Measurements from ENCODE around the gene PITRM1.

PITRM1 gene

DNA sequence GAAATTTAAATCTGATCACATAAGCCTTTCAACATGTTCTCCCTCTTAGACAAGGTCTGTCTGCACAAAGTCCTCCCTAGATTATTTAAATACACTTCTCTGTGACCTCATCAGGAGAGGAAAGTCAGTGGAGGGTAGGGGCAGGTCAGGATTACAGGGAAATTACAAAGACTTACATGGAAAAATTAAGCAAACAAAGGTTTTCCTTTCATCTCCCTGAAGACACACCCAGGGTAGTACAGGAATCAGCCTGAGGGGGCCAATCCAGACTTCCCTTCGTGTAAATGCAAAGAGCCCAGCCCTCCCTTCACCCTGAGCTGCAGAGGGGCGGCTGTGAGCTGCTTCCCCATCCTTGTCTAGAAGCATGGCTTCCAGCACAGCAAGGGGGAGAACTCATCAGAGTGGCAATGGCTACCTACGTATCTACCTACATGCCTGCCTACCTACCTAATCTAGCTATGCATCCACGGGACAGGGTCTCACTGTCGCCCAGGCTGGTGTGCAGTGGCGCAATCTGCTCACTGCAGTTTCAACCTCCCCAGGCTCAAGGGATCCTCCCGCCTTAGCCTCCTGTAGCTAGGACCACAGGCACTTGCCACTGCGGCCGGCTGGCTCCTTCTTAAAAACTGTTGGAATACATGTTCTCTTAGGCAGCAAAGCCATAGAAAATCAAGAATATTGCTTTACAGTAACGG lies 33.2 kb downstream of the PITRM1 start:
- no peaks in the 10 kb centered on the region for H3K9me3 ChIP-seq (ENCODE audit: insufficient read depth, low read length, severe bottlenecking)
- H3K9ac ChIP-seq (ENCODE audit: low read depth, low read length) = no peak overlapping the region
- no peak overlapping the region for H3K27ac ChIP-seq (ENCODE audit: low read length)
- no peaks in the 10 kb centered on the region for H3K27me3 ChIP-seq (ENCODE audit: insufficient read depth, low read length, poor library complexity)
- H3K79me2 ChIP-seq (ENCODE audit: insufficient read depth, low read length) = no peaks in the 10 kb centered on the region
- no peak overlapping the region for H2AFZ ChIP-seq (ENCODE audit: low read depth, low read length)
- ATAC-seq (ENCODE audit: insufficient read depth, low read depth) (peak; percentile 34; the same call in 1 of the 3 replicates), DNase-seq (no peak)
- H3K4me1 ChIP-seq (ENCODE audit: insufficient read depth, low read length) = no peaks in the 10 kb centered on the region
- no peak overlapping the region for H3K4me3 ChIP-seq (ENCODE audit: low read depth in 1 of 2, low read length in 2 of 2)
- no peak overlapping the region for H3K4me2 ChIP-seq (ENCODE audit: insufficient read depth, low read length)
- peaks cover 13% of the 10 kb centered on the region; the same call in 1 of the 2 replicates for H4K20me1 ChIP-seq (ENCODE audit: insufficient read depth, low read length)
- H3K36me3 ChIP-seq (ENCODE audit: insufficient read depth, low read length) = peaks cover 96% of the 10 kb centered on the region
- TF ChIP-seq EZH2 (IDR thresholded peaks at IDR 0.05; ENCODE audit: borderline replicate concordance, low read depth, low read length, severe bottlenecking) = no peak
- TF ChIP-seq, protein P1, sequence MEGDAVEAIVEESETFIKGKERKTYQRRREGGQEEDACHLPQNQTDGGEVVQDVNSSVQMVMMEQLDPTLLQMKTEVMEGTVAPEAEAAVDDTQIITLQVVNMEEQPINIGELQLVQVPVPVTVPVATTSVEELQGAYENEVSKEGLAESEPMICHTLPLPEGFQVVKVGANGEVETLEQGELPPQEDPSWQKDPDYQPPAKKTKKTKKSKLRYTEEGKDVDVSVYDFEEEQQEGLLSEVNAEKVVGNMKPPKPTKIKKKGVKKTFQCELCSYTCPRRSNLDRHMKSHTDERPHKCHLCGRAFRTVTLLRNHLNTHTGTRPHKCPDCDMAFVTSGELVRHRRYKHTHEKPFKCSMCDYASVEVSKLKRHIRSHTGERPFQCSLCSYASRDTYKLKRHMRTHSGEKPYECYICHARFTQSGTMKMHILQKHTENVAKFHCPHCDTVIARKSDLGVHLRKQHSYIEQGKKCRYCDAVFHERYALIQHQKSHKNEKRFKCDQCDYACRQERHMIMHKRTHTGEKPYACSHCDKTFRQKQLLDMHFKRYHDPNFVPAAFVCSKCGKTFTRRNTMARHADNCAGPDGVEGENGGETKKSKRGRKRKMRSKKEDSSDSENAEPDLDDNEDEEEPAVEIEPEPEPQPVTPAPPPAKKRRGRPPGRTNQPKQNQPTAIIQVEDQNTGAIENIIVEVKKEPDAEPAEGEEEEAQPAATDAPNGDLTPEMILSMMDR (IDR thresholded peaks at IDR 0.05; ENCODE audit: borderline replicate concordance, extremely low read depth, low read length, poor library complexity, severe bottlenecking) = no peak

DNA sequence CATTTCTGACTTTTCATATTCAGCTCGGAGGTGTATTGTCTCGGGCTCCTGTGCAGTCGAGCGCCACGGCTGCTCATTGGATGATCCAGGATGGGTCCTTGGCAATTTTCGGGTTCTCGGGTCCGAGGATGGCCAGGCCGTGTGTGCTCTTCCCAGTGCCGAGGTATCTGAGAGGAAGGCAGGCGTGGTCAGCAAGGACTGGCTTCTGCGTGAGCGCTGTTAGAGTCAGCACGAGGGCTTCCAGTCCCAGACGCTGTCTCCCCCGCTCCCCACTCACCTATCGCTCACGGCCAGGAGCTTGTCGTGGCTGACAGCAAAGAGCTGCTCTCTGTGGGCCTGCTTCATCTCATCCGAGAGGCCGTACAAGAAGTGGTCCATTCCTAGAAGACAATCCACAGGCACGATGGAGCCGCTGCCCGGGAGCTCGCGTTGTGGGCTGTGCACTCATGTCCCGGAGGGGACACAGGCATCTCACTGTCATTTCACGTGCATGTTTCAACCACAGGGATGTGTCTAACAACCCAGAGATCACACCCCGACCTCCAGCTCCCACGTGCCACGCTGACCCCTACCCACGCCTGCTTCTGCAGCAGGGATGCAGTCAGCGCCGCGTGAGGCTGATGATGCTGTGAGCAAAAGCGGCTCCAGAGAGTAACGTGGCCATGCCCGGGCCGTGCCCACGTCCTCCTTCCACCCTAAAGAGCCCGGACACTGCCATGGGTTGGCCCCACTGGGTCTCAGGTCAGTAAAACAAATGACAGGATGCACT lies 34.4 kb downstream of the PITRM1 start:
- no peak for DNase-seq
- H3K4me3 ChIP-seq (ENCODE audit: low read depth in 1 of 2, low read length in 2 of 2) = no peak overlapping the region
- peaks cover 98% of the 10 kb centered on the region for H3K36me3 ChIP-seq (ENCODE audit: insufficient read depth, low read length)
- H3K27me3 ChIP-seq (ENCODE audit: insufficient read depth, low read length, poor library complexity) = no peaks in the 10 kb centered on the region
- no peak overlapping the region for H3K4me2 ChIP-seq (ENCODE audit: insufficient read depth, low read length)
- 0 out of 3 replicates have a peak, but pooled peaks have one; percentile 17 for ATAC-seq (ENCODE audit: insufficient read depth, low read depth)
- peaks cover 13% of the 10 kb centered on the region; the same call in 1 of the 2 replicates for H4K20me1 ChIP-seq (ENCODE audit: insufficient read depth, low read length)
- no peak overlapping the region for H3K9ac ChIP-seq (ENCODE audit: low read depth, low read length)
- no peak overlapping the region for H2AFZ ChIP-seq (ENCODE audit: low read depth, low read length)
- no peaks in the 10 kb centered on the region for H3K4me1 ChIP-seq (ENCODE audit: insufficient read depth, low read length)
- TF ChIP-seq, protein P1 (IDR thresholded peaks at IDR 0.05; ENCODE audit: borderline replicate concordance, extremely low read depth, low read length, poor library complexity, severe bottlenecking) = no peak
- TF ChIP-seq EZH2 (IDR thresholded peaks at IDR 0.05; ENCODE audit: borderline replicate concordance, low read depth, low read length, severe bottlenecking) = no peak
- no peaks in the 10 kb centered on the region for H3K9me3 ChIP-seq (ENCODE audit: insufficient read depth, low read length, severe bottlenecking)
- H3K27ac ChIP-seq (ENCODE audit: low read length) = no peak overlapping the region
- H3K79me2 ChIP-seq (ENCODE audit: insufficient read depth, low read length) = no peaks in the 10 kb centered on the region

DNA sequence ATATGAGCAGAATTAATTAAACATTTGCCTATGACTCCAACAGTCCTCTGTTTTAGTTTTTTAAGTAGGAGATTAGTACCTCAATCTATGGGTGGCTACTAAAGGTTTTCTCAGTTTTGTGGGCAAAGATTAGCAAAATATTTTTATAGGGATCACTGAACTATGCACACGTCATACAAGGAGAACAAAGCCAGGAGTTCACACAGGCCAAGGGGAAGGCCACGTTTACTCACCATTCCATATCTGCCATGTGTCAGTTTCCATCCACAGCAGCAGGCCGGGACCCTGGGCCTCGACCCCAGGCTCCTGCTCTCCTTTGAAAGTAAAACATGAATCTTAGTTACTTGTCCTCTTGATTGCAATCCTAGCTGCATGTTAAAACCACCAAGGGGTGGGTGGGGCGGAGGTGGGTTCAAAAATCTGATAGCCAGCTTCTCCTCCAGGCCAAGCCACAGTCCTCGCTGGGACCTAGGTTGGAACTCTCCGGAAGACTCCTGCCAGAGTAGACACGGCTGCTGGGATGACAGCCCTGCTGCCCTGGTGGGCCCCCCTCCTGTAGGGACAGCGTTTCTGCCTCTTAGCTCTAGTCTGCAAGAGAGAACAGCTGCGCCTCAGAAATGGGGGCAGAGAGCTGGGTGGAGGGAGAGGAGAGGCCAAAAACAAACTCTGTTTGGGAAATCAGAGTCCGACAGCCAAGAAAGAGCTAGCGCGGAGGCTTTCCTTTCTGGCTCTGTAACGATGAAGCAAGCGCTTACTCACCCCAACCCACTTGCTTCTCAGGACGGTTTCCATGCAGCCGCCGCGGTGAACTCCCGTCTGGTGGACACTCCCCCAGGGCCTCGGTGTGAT lies 35.6 kb downstream of the PITRM1 start:
- no peaks in the 10 kb centered on the region for H3K4me1 ChIP-seq (ENCODE audit: insufficient read depth, low read length)
- H3K79me2 ChIP-seq (ENCODE audit: insufficient read depth, low read length) = no peaks in the 10 kb centered on the region
- H3K27me3 ChIP-seq (ENCODE audit: insufficient read depth, low read length, poor library complexity) = no peaks in the 10 kb centered on the region
- ATAC-seq (ENCODE audit: insufficient read depth, low read depth) (no peak), DNase-seq (no peak)
- H3K4me2 ChIP-seq (ENCODE audit: insufficient read depth, low read length) = no peak overlapping the region
- no peak overlapping the region for H2AFZ ChIP-seq (ENCODE audit: low read depth, low read length)
- peaks cover 14% of the 10 kb centered on the region; the same call in 1 of the 2 replicates for H4K20me1 ChIP-seq (ENCODE audit: insufficient read depth, low read length)
- H3K9me3 ChIP-seq (ENCODE audit: insufficient read depth, low read length, severe bottlenecking) = no peaks in the 10 kb centered on the region
- no peak overlapping the region for H3K27ac ChIP-seq (ENCODE audit: low read length)
- H3K9ac ChIP-seq (ENCODE audit: low read depth, low read length) = no peak overlapping the region
- TF ChIP-seq EZH2 (IDR thresholded peaks at IDR 0.05; ENCODE audit: borderline replicate concordance, low read depth, low read length, severe bottlenecking) = no peak
- H3K36me3 ChIP-seq (ENCODE audit: insufficient read depth, low read length) = peaks cover 98% of the 10 kb centered on the region
- H3K4me3 ChIP-seq (ENCODE audit: low read depth in 1 of 2, low read length in 2 of 2) = no peak overlapping the region

Data from DND-41 (cell line).